Activated T-cell treated with anti-CD3 and anti-CD28 coated beads for 1 hour (primary cell): ENCODE results near the gene SEPTIN8.

Source experiments
- DNase-seq: peaks from one replicate; pipeline ENCODE4 v3.0.0-alpha.2; 2020; ENCODE audit warnings: low read depth

The SEPTIN8 gene

GRCh38 chr5:132780577-132780976, 3.5 kb upstream of the SEPTIN8 start:
- no peak for DNase-seq

- DNase-seq: no peak
These were observed 2.9 kb upstream of the SEPTIN8 start for GRCh38 chr5:132779961-132780360.

- no peak for DNase-seq
These were observed 1.8 kb upstream of the SEPTIN8 start for GRCh38 chr5:132778856-132779255.

- no peak for DNase-seq
These were observed 1.1 kb upstream of the SEPTIN8 start for GRCh38 chr5:132778129-132778528.

GRCh38 chr5:132776938-132777208, 166 bp downstream of the SEPTIN8 start:
- no peak for DNase-seq

- DNase-seq: no peak
These were observed 705 bp downstream of the SEPTIN8 start for GRCh38 chr5:132776131-132776937.

- no peak for DNase-seq
These were observed 1.5 kb downstream of the SEPTIN8 start for GRCh38 chr5:132775476-132775961.

- no peak for DNase-seq
These were observed 2.1 kb downstream of the SEPTIN8 start for GRCh38 chr5:132774896-132775295.

- DNase-seq: no peak
These were observed 2.6 kb downstream of the SEPTIN8 start for GRCh38 chr5:132774406-132774805.

GRCh38 chr5:132773601-132774355, 3.3 kb downstream of the SEPTIN8 start:
- no peak for DNase-seq

GRCh38 chr5:132773114-132773513, 3.9 kb downstream of the SEPTIN8 start:
- DNase-seq: no peak

- no peak for DNase-seq
These were observed 4.6 kb downstream of the SEPTIN8 start for GRCh38 chr5:132772291-132773070.

GRCh38 chr5:132771503-132771998, 5.5 kb downstream of the SEPTIN8 start:
- no peak for DNase-seq

- no peak for DNase-seq
These were observed 6.4 kb downstream of the SEPTIN8 start for GRCh38 chr5:132770476-132771159.

GRCh38 chr5:132768485-132768868, 8.6 kb downstream of the SEPTIN8 start:
- DNase-seq: no peak

GRCh38 chr5:132767150-132767549, 9.9 kb downstream of the SEPTIN8 start:
- no peak for DNase-seq

- DNase-seq: no peak
These were observed 10.3 kb downstream of the SEPTIN8 start for GRCh38 chr5:132766806-132767055.

- DNase-seq: no peak
These were observed 10.8 kb downstream of the SEPTIN8 start for GRCh38 chr5:132766020-132766805.

GRCh38 chr5:132765311-132766019, 11.6 kb downstream of the SEPTIN8 start:
- no peak for DNase-seq

- DNase-seq: no peak
These were observed 12.3 kb downstream of the SEPTIN8 start for GRCh38 chr5:132764671-132765238.
